ENCODE measurements around the gene PIK3R5.

PIK3R5 gene

GRCh38 chr17:8968503-8968902, 3.0 kb upstream of the PIK3R5 start:
- no peak for DNase-seq (ENCODE audit: low spot score)
- in situ Hi-C loops (cut with MboI; ENCODE audit: low sequenced_read_pairs, unreplicated experiment) = no loop called here
- TF ChIP-seq CTCF (IDR thresholded peaks at IDR 0.05; ENCODE audit: borderline replicate concordance, control extremely low read depth, extremely low read depth, insufficient read depth, missing control alignments) = no peak

- in situ Hi-C loops (cut with MboI; ENCODE audit: low sequenced_read_pairs, unreplicated experiment) = no loop called here
- DNase-seq (ENCODE audit: low spot score) = no peak
- TF ChIP-seq CTCF (IDR thresholded peaks at IDR 0.05; ENCODE audit: borderline replicate concordance, control extremely low read depth, extremely low read depth, insufficient read depth, missing control alignments) = no peak
Observed at GRCh38 chr17:8967861-8968260, 2.4 kb upstream of the PIK3R5 start.

- in situ Hi-C loops (cut with MboI; ENCODE audit: low sequenced_read_pairs, unreplicated experiment) = no loop called here
- no peak for TF ChIP-seq CTCF (IDR thresholded peaks at IDR 0.05; ENCODE audit: borderline replicate concordance, control extremely low read depth, extremely low read depth, insufficient read depth, missing control alignments)
- no peak for DNase-seq (ENCODE audit: low spot score)
Observed at GRCh38 chr17:8966926-8967325, 1.4 kb upstream of the PIK3R5 start.

- peak; percentile 57 for DNase-seq (ENCODE audit: low spot score)
- in situ Hi-C loops (cut with MboI; ENCODE audit: low sequenced_read_pairs, unreplicated experiment) = no loop called here
- no peak for TF ChIP-seq CTCF (IDR thresholded peaks at IDR 0.05; ENCODE audit: borderline replicate concordance, control extremely low read depth, extremely low read depth, insufficient read depth, missing control alignments)
Observed at GRCh38 chr17:8964801-8965393, 610 bp downstream of the PIK3R5 start.

- no peak for TF ChIP-seq CTCF (IDR thresholded peaks at IDR 0.05; ENCODE audit: borderline replicate concordance, control extremely low read depth, extremely low read depth, insufficient read depth, missing control alignments)
- in situ Hi-C loops (cut with MboI; ENCODE audit: low sequenced_read_pairs, unreplicated experiment) = no loop called here
- no peak for DNase-seq (ENCODE audit: low spot score)
Observed at GRCh38 chr17:8963647-8964258, 1.8 kb downstream of the PIK3R5 start.

- no peak for DNase-seq (ENCODE audit: low spot score)
- in situ Hi-C loops (cut with MboI; ENCODE audit: low sequenced_read_pairs, unreplicated experiment) = no loop called here
- TF ChIP-seq CTCF (IDR thresholded peaks at IDR 0.05; ENCODE audit: borderline replicate concordance, control extremely low read depth, extremely low read depth, insufficient read depth, missing control alignments) = no peak
Observed at GRCh38 chr17:8963014-8963413, 2.5 kb downstream of the PIK3R5 start.
